Measurements from ENCODE around the gene CNTNAP3B.
"Not testable (repeated sequence)": the region's sequence is repeated elsewhere in the genome, so short reads cannot be mapped to it uniquely, and the experiment has no call there.

CNTNAP3B gene

DNA sequence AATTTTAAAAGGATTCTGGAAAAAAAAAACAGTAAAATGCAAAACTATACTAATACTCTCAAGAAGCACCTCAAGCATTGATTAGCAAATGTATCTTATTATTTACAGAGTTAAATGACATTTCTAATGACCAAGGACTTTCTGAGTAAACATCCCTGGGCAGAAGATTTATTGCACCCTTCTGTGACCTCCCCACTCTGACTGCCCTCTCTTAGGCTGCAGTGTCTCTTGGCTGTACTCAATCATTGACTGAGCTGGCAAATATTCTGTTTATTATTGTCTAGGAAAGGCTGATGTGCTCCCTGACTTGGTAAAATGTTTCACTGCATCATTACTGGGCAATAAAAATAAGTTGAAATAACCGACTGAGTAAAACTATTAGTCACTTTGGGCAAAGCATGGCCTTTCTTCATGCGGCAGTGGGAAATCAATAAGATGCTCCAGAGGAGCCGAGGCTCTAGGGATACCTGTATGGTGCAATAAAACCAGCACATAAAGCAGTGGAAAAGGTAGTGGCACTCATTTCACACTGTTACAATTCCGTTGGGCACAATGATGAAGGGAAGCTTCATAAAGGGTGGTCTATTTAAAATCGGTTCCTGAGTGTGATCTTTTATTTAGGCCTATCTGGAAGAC is 151.1 kb downstream of the CNTNAP3B start:
- not testable (repeated sequence) for DNase-seq (ENCODE audit: low read depth)

GRCh38 chr9:41974906-41975305 is 154.3 kb downstream of the CNTNAP3B start:
- DNase-seq (ENCODE audit: low read depth), result not testable (repeated sequence)

GRCh38 chr9:41953007-41953406 is 176.2 kb downstream of the CNTNAP3B start:
- not testable (repeated sequence) for DNase-seq (ENCODE audit: low read depth)

DNA sequence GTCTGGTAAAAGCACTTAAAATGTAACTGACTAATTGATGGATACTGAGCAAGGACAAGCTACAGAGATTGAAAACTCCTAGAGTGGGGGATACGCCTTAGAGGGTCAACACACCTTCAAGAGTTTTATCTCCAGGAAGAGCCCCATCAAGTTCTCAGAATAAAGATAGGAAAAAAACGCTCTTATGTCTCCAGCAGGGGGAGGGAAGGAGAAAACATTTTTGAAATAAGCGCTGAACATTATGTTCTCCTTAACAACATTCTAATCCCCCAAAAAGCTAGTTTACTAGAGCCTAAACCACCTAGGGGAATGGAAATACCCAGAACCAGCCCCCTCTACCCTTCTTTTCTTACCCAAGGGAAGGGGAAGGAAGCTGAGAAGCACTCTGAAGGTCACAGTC is 187.5 kb downstream of the CNTNAP3B start:
- not testable (repeated sequence) for DNase-seq (ENCODE audit: low read depth)

DNA sequence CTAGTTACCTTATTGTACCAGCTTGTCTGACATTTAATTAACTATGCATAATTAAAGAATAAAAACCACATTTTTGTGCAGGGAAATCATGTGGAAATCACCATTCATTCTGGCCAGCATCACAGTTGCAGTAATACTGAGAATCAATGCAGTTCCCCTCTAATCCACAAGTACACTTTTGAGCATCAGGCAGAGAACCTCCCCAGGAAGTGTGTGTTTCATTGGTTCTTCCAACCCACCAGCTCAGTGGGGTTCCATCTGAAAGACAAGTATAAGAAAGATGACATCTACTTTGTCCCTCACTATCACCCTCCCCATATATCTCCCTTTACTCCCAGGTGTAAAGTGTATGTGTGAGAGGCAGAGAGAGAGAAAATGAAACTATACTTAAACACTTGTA is 191.1 kb downstream of the CNTNAP3B start:
- not testable (repeated sequence) for DNase-seq (ENCODE audit: low read depth)

- not testable (repeated sequence) for DNase-seq (ENCODE audit: low read depth)
These were observed 193.5 kb downstream of the CNTNAP3B start for GRCh38 chr9:41935727-41936126.

DNA sequence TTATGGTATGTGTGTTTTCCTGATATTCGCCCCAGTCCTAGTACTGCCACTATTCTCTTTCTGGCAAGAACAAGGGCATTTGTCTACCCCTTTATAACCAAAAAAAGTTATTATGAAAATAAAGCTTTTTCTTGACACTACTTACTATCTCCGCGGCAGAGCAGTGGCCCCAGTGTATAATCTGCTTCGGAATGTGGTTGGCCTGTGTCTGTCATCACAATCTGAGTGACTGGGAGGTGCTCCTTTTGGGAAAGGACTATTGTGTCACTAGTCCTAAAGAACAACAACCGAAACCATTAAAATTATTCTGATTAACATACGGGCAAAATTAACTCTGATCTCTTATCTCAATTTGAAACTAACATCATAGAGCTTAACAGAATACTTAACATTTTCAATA is 200.1 kb downstream of the CNTNAP3B start:
- not testable (repeated sequence) for DNase-seq (ENCODE audit: low read depth)

GRCh38 chr9:41917374-41917773 is 211.9 kb downstream of the CNTNAP3B start:
- not testable (repeated sequence) for DNase-seq (ENCODE audit: low read depth)

DNA sequence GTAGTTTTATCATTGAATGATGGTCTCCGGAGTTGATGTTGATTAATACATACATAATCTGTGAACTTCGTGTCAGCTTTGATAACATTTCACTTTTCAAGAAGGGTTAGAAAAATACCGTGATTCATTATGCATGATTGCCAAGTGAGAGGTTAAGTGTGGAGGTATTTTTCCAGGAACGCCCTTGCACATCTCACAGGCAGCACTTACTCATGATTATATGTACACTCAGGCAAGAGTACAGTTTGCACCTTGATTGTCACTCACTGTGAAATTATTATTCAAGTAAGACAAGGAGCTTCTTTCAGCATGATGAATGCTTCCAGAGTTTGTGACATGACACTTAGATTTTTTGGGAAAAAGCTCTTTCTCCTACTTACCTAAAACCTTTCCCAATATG is 223.7 kb downstream of the CNTNAP3B start:
- DNase-seq (ENCODE audit: low read depth), result not testable (repeated sequence)

GRCh38 chr9:41902762-41903161 is 226.5 kb downstream of the CNTNAP3B start:
- not testable (repeated sequence) for DNase-seq (ENCODE audit: low read depth)

- DNase-seq (ENCODE audit: low read depth), result not testable (repeated sequence)
These were observed 230.4 kb downstream of the CNTNAP3B start for GRCh38 chr9:41898720-41899343.

GRCh38 chr9:41874557-41874956 is 254.7 kb downstream of the CNTNAP3B start:
- not testable (repeated sequence) for DNase-seq (ENCODE audit: low read depth)

DNA sequence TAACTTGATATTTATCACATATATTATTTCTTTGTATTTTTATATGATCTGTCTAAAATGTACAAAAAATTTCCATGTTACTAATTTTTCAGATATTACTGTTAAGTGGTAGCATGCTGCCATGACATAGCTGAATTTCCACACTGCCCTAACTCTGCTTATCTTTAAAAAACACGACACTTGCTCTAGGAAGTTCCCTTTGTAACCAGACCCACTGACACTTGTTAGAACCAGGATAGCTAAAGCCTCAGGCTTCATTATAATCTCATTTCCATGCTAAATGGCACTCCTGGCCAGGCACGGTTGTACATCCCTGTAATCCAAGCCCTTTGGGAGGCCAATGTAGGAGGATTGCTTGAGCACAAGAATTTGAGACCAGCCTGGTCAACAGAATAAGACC is 273.8 kb downstream of the CNTNAP3B start:
- DNase-seq (ENCODE audit: low read depth), result not testable (repeated sequence)

DNA sequence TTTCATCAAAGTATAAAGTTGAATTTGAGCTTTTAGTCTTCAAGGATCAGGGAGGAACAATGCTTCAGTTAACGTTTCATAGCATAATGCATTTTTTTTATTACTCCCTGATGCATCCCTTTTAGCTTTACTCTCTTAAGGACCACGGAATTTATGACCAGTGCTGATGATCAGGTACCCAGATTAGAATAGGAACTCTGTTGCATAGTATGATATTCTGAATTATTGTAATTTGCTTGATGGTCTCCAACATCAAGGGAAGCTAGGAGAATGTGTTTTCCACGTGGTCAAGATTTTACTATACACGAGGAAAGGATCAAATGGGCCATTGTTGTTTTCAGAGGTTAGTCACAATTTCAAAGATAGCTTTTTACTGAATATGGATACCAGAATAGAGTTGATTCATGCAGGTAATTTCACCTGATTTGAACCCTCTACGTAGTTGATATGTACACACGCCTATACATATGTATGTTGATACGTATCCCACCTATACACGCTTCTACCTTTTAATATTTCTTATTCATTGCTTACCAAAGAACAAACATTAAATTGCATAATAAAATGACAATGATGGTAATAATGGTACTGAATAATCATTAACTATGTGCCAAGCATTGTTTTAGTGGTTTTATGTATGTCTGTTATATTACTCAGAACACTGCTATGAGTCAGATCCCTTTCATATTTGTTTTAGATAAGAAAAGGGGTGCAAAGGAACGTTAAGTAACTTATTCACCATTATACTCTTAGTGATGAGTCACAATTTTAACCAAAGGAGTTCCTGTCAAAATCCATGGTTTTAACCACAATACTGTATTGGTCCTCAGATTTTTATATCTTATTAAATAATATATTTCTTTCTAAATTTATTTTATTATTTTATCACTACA is 277.1 kb downstream of the CNTNAP3B start:
- DNase-seq (ENCODE audit: low read depth), result not testable (repeated sequence)

GRCh38 chr9:41847829-41848228 is 281.4 kb downstream of the CNTNAP3B start:
- DNase-seq (ENCODE audit: low read depth), result not testable (repeated sequence)
